ENCODE measurements around the gene NFIA.

GRCh38 chr1:61035880-61036279 lies 46.5 kb upstream of the NFIA start:
- no peak for TF ChIP-seq POLR2A (IDR thresholded peaks at IDR 0.05; ENCODE audit: low read depth, low read length)
- TF ChIP-seq CTCF (IDR thresholded peaks at IDR 0.05 in 2 of 3, conservative IDR thresholded peaks at IDR 0.05 in 1 of 3; ENCODE audit: control insufficient read depth in 2 of 3, extremely low read depth in 1 of 3, insufficient read depth in 1 of 3, low read depth in 3 of 3, low read length in 3 of 3) = no peak
- TF ChIP-seq ZNF24 (IDR thresholded peaks at IDR 0.05) = no peak
- TF ChIP-seq POLR2AphosphoS5 (IDR thresholded peaks at IDR 0.05; ENCODE audit: low read length) = no peak
- TF ChIP-seq IRF3 (IDR thresholded peaks at IDR 0.05) = no peak
- TF ChIP-seq TCF12 (IDR thresholded peaks at IDR 0.05; ENCODE audit: low read depth, low read length) = no peak
- no peak for TF ChIP-seq ELK1 (IDR thresholded peaks at IDR 0.05; ENCODE audit: low read depth, low read length)
- TF ChIP-seq ZBTB40 (IDR thresholded peaks at IDR 0.05; ENCODE audit: borderline replicate concordance) = no peak

Measured in GM12878 (cell line).